HG02678 (cell line): Measurements from ENCODE around the gene NPFF.
"Not testable (repeated sequence)": the region's sequence is repeated elsewhere in the genome, so short reads cannot be mapped to it uniquely, and the experiment has no call there.

Experiments used
- ATAC-seq: cut with Tn5 transposase; IDR thresholded peaks from one replicate; pipeline ENCODE4 v1.9.1; 2021; ENCODE audit warnings: mild to moderate bottlenecking, moderate library complexity; ENCODE audit not compliant: unreplicated experiment

Gene NPFF

DNA sequence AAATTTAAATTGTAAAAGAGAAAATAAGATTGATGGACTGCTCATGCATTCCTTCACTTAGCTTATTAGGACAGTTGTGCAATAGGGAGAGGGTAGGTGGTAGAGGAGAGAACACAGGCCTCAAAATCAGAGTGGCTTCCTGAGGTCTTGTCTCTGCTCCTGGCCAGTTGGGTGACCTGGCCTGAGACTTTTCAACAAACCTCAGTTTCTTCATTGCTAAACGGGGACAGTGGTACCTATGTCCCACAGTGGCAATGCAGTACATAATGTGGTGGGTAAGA lies 10.6 kb downstream of the NPFF start:
- no peak for ATAC-seq

DNA sequence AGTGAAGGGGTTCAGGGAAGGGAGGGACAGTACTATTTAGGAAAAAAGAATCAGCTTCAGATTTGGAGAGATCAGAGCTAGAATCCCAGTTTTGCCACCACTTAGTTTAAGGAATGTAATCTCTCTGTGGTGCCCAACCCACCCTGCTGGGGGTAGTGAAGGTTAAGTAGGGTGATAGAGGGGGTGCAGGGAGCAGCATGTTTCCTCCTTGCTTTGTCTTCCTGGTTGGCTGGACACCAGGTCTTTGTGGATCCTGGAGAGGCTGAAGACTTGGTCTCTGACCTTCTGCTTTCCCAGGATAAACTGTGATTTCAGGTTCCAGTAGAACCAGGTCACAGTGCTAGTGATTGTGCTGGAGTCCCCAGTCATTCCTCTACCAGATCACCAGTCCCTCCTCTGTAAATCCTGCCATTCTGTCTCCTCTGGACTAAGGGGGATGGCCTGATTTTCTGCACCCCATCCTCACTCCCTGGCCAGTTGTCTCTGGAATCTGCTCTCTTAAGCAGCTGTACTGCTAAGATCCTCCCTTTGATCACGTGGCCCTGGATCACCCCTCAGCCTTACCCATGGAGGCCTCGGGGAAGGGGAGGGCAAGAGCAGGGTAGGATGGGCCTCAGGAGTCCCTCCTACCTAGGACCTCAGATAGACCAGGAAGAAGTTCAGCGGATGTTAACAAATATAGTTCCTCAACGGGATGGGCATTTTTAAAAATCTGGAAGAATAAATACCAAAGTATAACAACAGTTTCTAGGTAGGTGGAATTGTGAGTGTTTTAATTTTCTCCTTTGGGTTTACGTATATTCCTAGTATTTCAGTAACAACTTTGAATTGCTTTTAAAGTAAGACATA lies 11.2 kb downstream of the NPFF start:
- ATAC-seq: no peak

DNA sequence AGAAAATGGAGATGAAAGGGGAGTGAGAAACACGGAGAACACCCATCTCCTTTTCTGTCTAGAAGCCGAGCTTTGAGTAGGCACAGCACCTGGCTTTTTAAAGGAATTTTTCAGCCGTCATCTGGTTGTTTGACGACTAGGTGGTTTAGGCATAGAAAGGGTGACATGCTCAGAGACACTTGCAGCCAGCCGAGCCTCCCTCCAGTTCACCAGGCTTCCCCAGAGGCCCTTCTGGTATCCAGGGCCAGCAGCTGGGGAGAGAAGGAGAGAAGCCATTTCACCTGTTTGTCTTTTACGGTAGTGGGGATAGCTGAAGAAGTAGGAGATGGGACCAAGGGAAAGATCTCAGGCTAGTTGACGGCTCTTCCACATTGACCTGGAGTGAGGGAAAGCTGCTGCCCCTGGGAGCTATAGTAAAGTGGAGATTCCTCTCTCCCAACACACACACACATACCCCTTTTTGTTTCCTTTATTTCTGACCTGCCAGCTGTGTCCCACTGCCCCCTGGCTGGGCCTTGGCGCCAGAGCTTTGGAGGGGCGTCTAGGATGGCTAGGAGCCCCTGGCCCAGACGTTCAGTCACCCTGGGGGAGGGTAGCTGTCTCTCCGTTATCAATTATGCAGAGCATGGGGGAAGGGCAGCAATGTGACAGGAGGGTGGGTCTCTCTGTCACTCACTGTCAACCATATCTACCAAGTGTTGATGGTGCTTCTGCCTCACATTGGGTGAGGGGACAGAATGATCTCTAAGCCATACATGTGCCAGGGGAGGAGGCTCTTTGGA lies 13.5 kb downstream of the NPFF start:
- no peak for ATAC-seq

DNA sequence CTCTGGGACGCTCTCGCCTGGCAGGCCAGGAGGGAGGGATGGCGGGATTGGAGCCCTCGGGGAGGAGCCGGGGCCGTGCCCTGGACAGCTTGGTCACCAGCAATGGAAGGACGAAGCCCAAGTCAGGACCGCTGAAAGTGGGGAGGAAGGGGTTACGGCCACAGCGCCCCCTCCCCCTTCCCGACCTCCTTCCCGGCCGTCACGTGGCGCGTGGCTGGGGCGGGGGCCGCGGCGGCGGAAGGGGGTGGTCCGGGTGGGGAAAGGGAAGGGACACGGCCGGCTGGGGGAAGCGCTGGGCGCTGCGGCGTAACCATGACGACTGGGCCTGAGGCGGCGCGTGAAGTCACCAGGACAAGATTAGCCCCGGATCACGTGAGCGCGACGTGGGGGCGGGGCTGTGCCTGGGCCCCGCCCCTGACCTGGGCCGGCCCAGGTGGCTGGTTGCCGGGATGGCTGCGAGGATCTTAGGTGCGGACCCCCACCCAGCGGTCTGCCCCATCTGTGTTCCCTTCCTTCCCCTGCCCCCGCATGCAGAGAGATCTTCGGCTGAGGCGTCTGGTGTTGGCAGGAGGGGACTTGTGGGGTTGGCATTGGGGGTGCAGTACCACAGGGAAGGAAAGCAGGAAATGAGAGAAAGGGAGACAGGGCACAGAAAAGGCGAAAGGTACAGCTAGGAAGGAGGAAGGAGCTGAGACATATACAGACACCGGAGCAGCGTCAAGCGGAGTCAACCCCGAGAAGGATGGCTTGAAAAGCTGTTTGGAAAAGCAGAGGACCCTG lies 14.3 kb downstream of the NPFF start:
- ATAC-seq: peak; percentile 98

DNA sequence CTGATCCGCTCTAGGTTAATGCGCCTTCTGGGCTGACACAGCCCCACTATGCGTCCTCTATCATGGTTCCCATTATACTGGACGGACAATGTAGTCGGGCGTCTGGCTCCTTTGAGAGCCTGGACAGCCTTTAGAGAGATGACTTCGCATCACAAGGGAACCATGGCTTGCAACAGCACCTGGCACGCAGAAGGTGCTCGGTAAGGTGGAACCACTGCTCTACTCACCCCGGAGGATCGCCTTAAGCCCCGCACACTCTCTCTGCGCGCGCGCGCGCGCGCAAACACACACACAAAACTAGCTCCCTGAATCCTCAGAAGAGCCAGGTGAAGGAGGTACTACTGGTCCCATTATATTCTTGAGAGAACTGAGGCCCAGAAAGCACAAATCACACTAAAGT lies 15.1 kb downstream of the NPFF start:
- ATAC-seq: no peak

DNA sequence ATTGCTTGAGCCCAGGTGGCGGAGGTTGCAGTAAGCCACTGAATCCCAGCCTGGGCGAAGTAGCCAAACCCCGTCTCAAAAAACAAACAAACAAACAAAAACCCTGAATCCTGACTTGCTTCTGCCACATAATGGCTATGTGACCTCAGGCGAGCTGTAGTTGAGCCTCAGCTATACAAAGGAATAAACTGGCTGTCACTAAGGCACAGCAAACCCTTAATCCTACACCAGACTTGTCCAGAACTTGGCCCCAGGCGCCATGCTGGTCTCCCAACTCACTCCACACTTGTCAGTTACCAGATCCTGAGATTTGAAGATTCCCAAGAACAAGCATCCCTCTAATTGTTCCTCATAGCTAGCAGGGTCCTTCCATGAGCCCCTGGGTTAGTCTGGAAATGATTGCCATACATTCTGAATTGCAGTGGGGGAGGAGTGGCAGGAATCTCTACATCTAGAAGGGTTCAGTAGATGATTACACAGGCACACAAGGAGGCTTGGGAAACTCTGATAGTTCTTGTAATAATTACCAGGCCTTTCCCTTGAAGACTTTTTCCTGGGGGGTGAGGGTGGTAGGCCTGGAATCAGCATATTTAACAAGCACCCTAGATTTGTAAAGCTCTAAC lies 17.9 kb downstream of the NPFF start:
- ATAC-seq: no peak

DNA sequence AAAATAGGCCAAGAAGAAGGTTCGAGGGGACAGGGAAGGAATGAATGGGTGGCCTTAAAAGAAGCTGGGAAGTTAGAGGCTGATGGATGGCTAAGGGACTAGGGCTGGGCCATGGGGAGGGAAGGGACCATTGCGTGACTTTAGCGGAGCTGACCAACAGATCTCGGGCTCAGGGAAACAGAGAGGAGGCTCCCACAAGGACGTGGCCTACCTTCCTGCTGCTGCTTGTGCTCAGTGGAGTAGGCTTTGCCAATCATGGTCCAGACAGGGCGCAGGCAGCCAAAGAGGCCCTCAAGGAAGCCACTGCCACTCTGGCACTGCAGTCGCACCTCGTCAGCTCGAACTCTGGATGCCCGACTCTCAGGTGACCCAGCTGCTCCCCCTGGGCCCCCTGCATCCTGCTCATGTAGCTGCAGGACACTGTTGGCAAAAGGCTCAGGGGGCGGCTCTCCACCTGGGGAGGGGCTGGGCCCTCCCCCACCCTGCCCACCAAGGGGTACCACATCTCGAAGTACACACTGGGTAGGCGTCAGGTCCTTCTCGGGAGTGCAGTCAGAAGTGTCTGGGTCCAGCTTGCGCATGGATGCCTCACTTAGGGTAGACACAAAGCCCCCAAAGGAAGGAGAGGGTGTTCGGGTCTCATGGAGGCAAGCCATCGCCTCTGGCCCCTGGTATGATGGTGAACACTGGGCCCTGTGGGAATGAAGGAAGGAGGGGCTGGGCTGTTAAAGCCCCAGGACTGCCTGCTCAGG lies 20.4 kb downstream of the NPFF start:
- no peak for ATAC-seq

DNA sequence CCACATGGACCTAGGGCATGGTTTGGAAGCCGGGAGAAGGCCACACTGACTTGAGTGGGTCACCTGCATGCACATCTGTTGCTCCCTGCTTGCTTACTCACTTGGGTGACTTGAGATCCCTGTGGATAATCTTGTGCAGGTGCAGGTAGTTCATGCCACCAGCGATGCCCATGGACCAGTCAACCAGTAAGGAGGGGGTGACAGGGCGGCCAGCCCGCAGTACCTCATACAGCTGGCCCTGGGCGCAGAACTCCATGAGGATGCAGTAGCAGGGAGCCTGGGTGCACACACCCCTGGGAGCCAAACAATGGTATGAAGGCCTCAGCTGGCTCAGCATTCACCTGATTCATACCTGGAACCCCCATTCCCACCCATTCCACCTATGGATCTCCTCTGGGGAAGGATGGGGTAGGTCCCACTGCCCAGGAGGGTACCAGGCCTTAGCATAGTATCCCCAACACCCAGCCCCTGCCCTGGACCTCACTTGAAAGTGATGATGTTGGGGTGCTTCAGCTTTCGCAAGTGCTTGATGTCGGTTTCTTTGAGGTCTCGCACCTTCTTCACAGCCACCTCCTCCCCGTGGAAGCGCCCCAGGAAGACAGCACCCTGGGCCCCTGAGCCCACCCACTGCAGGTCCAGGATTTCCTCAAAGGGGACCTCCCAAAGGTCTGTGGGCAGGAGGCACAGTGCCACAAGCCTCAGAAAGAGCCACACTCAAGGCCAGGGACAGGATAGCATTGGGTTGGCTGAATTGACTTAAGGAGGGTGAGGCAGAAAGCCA lies 21.1 kb downstream of the NPFF start:
- ATAC-seq: no peak

DNA sequence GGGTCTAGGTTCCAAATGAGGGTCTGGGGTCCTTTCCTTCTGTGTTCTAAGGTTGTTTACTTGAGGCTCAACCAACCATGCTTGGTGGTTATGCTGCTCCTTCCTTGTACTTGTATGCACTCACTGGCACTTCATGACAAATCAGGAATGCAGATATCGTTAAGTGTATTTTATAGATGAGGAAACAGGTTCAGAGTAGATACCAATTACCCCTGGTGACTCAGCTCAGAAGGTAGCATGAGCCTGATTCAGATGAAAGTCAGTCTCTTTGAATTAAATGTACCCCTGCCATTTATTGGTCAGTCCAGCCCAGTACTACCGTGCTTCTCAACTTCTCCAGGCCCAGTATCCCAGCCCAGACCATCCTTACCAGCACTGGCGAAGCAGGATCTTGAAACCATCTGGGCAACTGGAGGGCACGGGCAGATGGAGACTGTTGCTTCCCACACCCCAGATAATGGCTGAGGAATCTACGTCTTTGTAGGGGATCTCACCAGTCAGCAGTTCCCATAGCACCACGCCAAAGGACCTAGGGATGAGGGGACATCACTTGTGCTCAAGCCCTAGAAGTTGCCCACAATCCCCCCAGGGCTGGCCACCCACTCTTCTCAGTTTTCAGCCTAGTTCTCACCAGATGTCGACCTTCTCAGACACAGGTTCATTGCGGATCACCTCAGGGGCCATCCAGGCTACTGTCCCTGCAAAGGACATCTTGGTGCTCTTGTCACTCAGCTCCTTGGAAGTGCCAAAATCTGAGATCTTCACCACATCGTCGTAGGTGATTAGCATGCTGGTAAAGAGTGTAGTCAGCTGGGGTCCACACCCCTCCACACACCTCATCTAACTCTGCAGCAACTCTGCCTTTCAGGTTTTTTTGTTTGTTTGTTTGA lies 22.4 kb downstream of the NPFF start:
- ATAC-seq: no peak

DNA sequence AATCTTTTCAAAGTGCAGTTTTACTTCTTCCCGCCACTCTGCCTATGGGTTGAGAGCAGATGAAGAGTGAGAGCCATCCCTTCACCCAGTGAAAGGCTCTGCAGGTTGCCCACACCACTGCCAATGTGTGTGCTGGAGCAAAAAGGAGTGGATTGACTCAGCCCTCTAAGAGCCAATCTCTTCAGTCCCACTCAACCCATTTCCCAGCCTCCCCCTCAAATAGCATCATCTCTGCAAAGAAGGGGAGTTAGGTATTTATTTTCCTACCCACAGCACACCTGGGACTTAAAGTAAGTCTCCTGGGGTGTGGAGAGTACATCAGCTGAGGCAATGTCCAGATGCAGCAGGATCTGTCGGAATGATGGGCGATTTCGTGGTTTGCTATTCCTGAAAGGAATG lies 23.3 kb downstream of the NPFF start:
- ATAC-seq: no peak

DNA sequence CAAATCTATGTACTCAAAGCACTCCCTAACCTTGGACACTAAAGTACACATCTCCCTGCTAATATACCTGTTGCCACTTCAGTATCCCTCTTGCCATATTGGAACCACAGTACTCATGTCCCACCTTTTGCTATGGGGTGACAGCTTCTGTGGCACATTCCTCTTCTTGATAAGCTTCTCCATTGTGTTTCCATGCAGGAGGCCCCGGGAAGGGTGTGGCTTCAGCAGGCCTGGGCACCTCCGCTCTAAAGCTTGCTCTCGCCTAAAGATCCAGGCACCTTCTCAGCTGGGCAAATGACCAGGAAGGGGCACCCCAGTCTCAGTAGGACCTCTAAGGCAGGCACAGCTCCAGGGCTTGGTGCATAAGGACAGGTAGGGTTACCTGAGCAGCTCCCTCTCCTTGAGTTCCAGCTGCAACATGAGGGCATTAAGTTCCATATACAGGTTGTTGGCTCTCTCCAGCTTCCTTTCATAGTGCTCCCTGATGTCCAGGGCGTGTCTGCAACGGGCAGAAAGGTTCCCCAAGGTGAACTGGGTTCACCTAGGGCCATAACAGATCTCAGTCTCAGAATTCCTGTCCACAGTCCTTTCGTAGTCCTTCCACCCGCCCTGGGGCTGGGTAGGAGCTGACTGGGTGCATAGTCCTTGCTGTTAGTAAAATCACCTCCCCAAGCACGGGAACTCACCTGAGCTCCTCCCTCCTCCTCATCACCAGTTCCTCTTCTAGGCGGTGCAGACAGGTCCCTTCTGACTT lies 23.9 kb downstream of the NPFF start:
- ATAC-seq: no peak

DNA sequence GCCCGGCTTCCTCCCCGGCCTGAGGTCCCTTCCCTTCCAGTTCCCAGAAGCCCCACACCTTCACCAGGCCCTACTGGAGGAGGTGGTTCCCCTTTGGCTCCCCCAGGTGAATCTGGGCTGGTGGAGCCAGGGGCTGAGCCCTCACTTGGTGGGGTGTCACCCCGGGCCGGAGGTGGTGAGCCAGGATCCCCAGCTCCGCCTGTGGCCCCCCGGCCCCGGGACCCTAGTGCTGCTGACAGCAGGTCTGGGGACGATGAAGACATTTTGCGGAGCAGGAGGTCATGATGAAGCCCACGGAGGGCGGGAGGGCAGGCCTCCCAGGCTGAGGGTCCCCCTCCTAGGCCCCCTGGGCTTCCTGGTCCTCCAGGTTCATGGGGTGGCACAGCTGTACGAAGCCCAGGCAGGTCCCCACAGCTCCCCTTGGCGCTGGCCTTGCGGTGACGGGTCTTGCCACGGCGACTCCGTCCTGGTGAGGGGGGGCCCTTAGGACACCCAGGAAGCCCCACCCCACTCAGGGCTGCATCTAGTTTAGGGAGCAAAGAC lies 24.6 kb downstream of the NPFF start:
- no peak for ATAC-seq

DNA sequence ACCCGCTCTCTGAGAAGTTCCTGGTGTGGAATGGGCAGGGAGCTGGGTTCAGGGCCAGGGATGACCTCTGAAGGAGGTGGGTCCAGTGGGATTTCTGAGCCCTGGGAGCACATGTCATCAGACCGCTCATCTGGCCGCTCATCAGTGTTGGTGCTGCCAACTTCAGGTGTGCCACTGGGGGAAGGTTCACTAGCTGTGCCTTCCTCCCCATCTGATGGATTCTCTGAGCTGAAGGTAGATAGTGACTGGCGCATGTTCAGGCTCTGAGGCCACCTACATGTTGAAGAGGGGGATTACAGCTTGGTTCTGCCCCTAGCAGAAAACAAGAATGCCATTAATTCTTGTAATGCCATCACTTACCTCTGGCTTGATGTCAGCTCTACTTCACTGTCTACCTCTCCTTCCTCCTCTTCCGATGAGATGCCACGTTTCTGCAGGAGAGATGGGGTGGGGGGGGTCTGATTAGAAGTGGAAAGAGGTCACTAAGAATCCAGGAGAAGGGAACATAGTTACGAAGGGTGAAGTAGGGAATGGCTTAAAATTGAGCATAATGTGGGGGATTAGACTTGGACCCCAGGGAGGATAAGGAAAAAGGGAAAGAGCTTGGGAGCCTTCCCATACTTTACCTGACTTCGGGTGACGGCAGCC lies 25.2 kb downstream of the NPFF start:
- ATAC-seq: no peak

DNA sequence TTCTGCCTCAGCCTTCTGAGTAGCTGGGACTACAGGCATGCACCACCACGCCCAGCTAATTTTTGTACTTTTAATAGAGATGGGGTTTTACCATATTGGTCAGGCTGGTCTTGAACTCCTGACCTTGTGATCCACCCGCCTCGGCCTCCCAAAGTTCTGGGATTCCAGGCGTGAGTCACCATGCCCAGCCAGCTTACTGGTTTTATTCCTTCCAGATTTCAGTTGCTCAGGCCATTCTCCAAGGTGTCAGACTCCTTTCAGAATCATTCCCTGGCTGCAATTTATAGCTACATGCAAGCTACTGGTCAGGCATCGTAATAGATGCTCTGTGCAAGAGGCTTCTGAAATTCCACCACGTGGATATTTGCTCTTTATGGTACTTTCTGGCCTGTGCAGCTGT lies 25.8 kb downstream of the NPFF start:
- not testable (repeated sequence) for ATAC-seq

DNA sequence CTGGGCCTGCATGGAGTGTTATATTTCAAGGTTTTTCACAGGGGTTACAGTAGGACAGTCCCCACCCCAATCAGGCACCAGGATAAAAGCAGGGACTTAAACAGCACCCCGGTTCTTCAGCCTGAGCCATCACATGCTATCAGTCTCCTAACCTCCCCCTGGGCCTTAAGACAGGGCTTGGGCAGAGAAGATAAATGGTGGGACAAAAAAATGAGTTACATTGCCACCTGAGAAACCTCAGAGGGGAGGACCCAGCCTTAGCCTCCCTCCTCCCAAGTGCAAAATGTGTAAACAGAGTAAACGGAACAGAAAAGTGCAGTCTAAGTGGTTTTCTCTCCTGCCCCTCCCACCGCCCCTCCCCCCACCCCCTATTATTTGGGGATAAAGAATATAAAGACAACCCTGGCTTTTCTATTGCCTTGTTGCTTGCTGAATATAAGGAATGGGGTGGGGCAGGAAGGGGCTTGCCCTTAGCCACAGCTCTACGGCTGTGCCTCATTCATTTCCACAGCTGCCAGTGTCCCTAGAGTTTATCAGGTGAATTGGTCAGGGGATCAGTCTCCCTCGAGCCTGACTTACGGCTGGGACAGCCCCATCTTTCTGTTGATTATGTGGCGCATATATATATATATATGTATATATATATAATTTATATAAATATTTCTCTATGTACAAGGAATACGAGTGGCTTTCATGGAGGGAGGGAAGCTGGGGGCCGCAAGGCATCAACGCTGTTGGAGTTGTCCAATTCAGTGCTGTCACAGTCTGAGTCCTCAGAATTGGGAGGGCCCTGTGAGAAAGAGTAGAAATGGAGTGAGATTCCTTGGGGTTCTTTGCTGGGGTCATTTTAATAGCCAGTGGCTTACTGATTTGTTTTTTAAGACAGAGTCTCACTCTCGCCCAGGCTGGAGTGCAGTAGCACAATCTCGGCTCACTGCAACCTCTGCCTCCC lies 26.5 kb downstream of the NPFF start:
- no peak for ATAC-seq

DNA sequence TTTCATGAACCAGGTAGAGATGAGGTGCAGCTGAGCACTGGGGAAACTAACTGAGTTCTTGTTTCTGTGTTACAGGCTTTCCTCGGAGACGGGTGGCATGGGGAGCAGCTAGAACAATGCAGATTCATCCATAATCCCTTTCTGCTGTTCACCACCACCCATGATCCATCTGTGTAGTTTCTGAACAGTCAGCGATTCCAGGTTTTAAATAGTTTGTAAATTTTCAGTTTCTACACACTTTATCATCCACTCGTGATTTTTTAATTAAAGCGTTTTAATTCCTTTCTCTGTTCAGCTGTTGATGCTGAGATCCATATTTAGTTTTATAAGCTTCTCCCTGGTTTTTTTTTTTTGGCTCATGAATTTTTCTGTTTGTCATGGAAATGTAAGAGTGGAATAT lies 28.0 kb downstream of the NPFF start:
- ATAC-seq: no peak
